H1 (cell line): ENCODE results near the gene ZBTB46. TPM values are rescaled to one million over a fixed set of nuclear protein-coding genes. Genes with fewer than 3 reads are reported as not detected.
A peak's percentile ranks its signal among the peaks of the same experiment; 100 is the strongest.

ENCODE experiments used
- CTCF ChIA-PET: fragments of 300-600 bp; sonication (Branson Sonifier 250); formaldehyde crosslinking; loops from one replicate; lab custom pipeline; 2021; ENCODE audit not compliant: partially characterized antibody; lab: Charles Lee
- POLR2A ChIA-PET: fragments of 300-600 bp; sonication (Branson Sonifier 250); formaldehyde crosslinking; loops from one replicate; lab custom pipeline; 2021; ENCODE audit warnings: inconsistent platforms; ENCODE audit not compliant: partially characterized antibody; lab: Charles Lee
- DNase-seq, 2 experiments: peaks; one replicate each; pipeline versions ENCODE4 v3.0.0 to v3.0.0-alpha.2; 2010 to 2022; ENCODE audit warnings: low spot score in 2 of 2, low read depth in 1 of 2, mixed read lengths in 1 of 2
- FAIRE-seq: peaks from 2 replicates; lab custom pipeline; 2011; peaks lifted over from hg19 to GRCh38; lab: Jason Lieb, UNC
- H2AFZ ChIP-seq: 2 replicates; pipeline ENCODE4 v1.8.1; 2012; ENCODE audit warnings: low read length, inconsistent platforms
- H2AK5ac ChIP-seq: 2 replicates; pipeline ENCODE4 v1.6.1; 2013; ENCODE audit warnings: low read depth, low read length
- H2BK120ac ChIP-seq: replicated peaks from 2 replicates; pipeline ENCODE3; 2013; ENCODE audit warnings: low read depth, low read length, inconsistent platforms
- H2BK12ac ChIP-seq: 2 replicates; pipeline ENCODE4 v1.6.1; 2013; ENCODE audit warnings: low read depth, low read length
- H2BK15ac ChIP-seq: 2 replicates; pipeline ENCODE4 v1.6.1; 2013; ENCODE audit warnings: low read length
- H2BK20ac ChIP-seq: 2 replicates; pipeline ENCODE4 v1.6.1; 2013; ENCODE audit warnings: low read length
- H2BK5ac ChIP-seq: 2 replicates; pipeline ENCODE4 v1.6.1; 2013; ENCODE audit warnings: low read depth, low read length
- H3K14ac ChIP-seq: 2 replicates; pipeline ENCODE4 v1.6.1; 2013; ENCODE audit warnings: inconsistent platforms; ENCODE audit not compliant: insufficient read length
- H3K18ac ChIP-seq: 2 replicates; pipeline ENCODE4 v1.6.1; 2013; ENCODE audit warnings: low read length; ENCODE audit errors: extremely low read depth
- H3K23ac ChIP-seq: 2 replicates; pipeline ENCODE4 v1.6.1; 2013; ENCODE audit warnings: inconsistent platforms; ENCODE audit not compliant: insufficient read length
- H3K23me2 ChIP-seq: 2 replicates; pipeline ENCODE4 v1.6.1; 2013; ENCODE audit warnings: low read depth, low read length
- H3K27ac ChIP-seq: 2 replicates; pipeline ENCODE4 v1.6.1; 2011; ENCODE audit warnings: low read depth, low read length, inconsistent platforms
- H3K27me3 ChIP-seq, 4 experiments: replicated peaks in 1 of 4; 1 replicate in 1 of 4; 2 replicates in 3 of 4; pipeline versions ENCODE4 v1.6.1 to v1.8.1; 2011 to 2013; ENCODE audit warnings: low read length in 3 of 4, mild to moderate bottlenecking in 3 of 4, inconsistent platforms in 2 of 4, mixed read lengths in 2 of 4, moderate library complexity in 1 of 4; ENCODE audit not compliant: control insufficient read depth in 3 of 4, insufficient read depth in 3 of 4; ENCODE audit errors: extremely low read depth in 1 of 4
- H3K36me3 ChIP-seq, 4 experiments: 2 replicates each; pipeline versions ENCODE4 v1.6.1 to v1.8.1; 2011 to 2013; ENCODE audit warnings: mild to moderate bottlenecking in 4 of 4, low read length in 3 of 4, moderate library complexity in 2 of 4, control low read depth in 1 of 4, inconsistent platforms in 1 of 4; ENCODE audit not compliant: insufficient read depth in 4 of 4, control insufficient read depth in 2 of 4
- H3K4ac ChIP-seq: replicated peaks from 2 replicates; pipeline ENCODE3; 2013; ENCODE audit warnings: low read length, low read depth, mixed read lengths, inconsistent platforms; ENCODE audit not compliant: insufficient read length
- H3K4me1 ChIP-seq, 4 experiments: replicated peaks in 1 of 4; 1 replicate in 1 of 4; 2 replicates in 3 of 4; pipeline versions ENCODE4 v1.6.1 to v1.8.1; 2011 to 2013; ENCODE audit warnings: low read length in 3 of 4, inconsistent platforms in 2 of 4, mixed read lengths in 1 of 4; ENCODE audit not compliant: insufficient read depth in 4 of 4, control insufficient read depth in 3 of 4
- H3K4me2 ChIP-seq, 2 experiments: 2 replicates each; pipeline versions ENCODE4 v1.6.1 to v1.8.1; 2011 to 2013; ENCODE audit warnings: low read depth in 2 of 2, low read length in 2 of 2, control low read depth in 1 of 2, inconsistent platforms in 1 of 2, mild to moderate bottlenecking in 1 of 2; ENCODE audit not compliant: insufficient read depth in 1 of 2
- H3K4me3 ChIP-seq, 4 experiments: fragments of 200-600, 300-600 bp in 1 of 4; sonication (generic), shearing (Covaris generic), sonication (Bioruptor Twin) in 1 of 4; 2 replicates each; pipeline versions ENCODE4 v1.5.1 to v1.8.1; 2011 to 2016; ENCODE audit warnings: low read length in 4 of 4, low read depth in 3 of 4, control low read depth in 2 of 4, inconsistent platforms in 2 of 4, mild to moderate bottlenecking in 2 of 4, mixed read lengths in 1 of 4, moderate library complexity in 1 of 4; ENCODE audit not compliant: insufficient read depth in 2 of 4; ENCODE audit errors: extremely low read depth in 1 of 4
- H3K56ac ChIP-seq: replicated peaks from 2 replicates; pipeline ENCODE3; 2013; ENCODE audit warnings: low read depth, mild to moderate bottlenecking, mixed read lengths, low read length, inconsistent platforms; ENCODE audit not compliant: insufficient read length
- H3K79me1 ChIP-seq: 2 replicates; pipeline ENCODE4 v1.6.1; 2013; ENCODE audit warnings: low read depth, low read length, control low read depth
- H3K79me2 ChIP-seq, 2 experiments: 2 replicates each; pipeline versions ENCODE4 v1.6.1 to v1.8.1; 2012 to 2013; ENCODE audit warnings: low read length in 2 of 2, mild to moderate bottlenecking in 2 of 2, inconsistent platforms in 1 of 2; ENCODE audit not compliant: insufficient read depth in 2 of 2, control insufficient read depth in 1 of 2
- H3K9ac ChIP-seq, 4 experiments: replicated peaks in 1 of 4; 1 replicate in 1 of 4; 2 replicates in 3 of 4; pipeline versions ENCODE4 v1.6.1 to v1.8.1; 2011 to 2013; ENCODE audit warnings: low read depth in 3 of 4, low read length in 3 of 4, control low read depth in 2 of 4, mild to moderate bottlenecking in 2 of 4, moderate library complexity in 2 of 4, inconsistent platforms in 1 of 4; ENCODE audit errors: extremely low read depth in 1 of 4
- H3K9me3 ChIP-seq, 2 experiments: 2 replicates each; pipeline versions ENCODE4 v1.6.1 to v1.8.1; 2012 to 2013; ENCODE audit warnings: mild to moderate bottlenecking in 2 of 2, moderate library complexity in 2 of 2, control low read depth in 1 of 2, inconsistent platforms in 1 of 2, low read depth in 1 of 2, low read length in 1 of 2, mixed read lengths in 1 of 2; ENCODE audit not compliant: insufficient read depth in 2 of 2
- H4K20me1 ChIP-seq, 2 experiments: replicated peaks in 1 of 2; 2 replicates each; pipeline versions ENCODE3 to v1.8.1; 2011 to 2013; ENCODE audit warnings: inconsistent platforms in 2 of 2, low read length in 2 of 2, mild to moderate bottlenecking in 1 of 2; ENCODE audit not compliant: insufficient read depth in 2 of 2, control insufficient read depth in 1 of 2
- H4K5ac ChIP-seq: 2 replicates; pipeline ENCODE4 v1.6.1; 2013; ENCODE audit warnings: low read length, low read depth, mixed read lengths, inconsistent platforms; ENCODE audit not compliant: insufficient read length
- H4K8ac ChIP-seq: 2 replicates; pipeline ENCODE4 v1.8.0; 2013; ENCODE audit warnings: mild to moderate bottlenecking, moderate library complexity, low read length, inconsistent platforms; ENCODE audit not compliant: insufficient read depth; ENCODE audit errors: extremely low read depth
- H4K91ac ChIP-seq: replicated peaks from 2 replicates; pipeline ENCODE3; 2013; ENCODE audit warnings: low read length, mixed read lengths, inconsistent platforms; ENCODE audit not compliant: insufficient read length
- CREB1 ChIP-seq: IDR thresholded peaks from 2 replicates; pipeline ENCODE4 v1.6.1; 2012; ENCODE audit warnings: inconsistent platforms
- MAX ChIP-seq: IDR thresholded peaks from 2 replicates; pipeline ENCODE4 v1.6.1; 2012; ENCODE audit warnings: inconsistent platforms
- NRF1 ChIP-seq: IDR thresholded peaks from 2 replicates; pipeline ENCODE4 v1.6.1; 2011; ENCODE audit warnings: mild to moderate bottlenecking, low read depth, low read length, improper control_type of control experiment
- PHF8 ChIP-seq: fragments of 200-600 bp; sonication (generic); conservative IDR thresholded peaks from 2 replicates; pipeline ENCODE4 v1.7.1; 2012; ENCODE audit warnings: low read depth, mild to moderate bottlenecking, inconsistent platforms, low read length, moderate library complexity
- SP1 ChIP-seq: IDR thresholded peaks from 2 replicates; pipeline ENCODE4 v1.6.1; 2011; ENCODE audit warnings: low read depth, low read length
- WGBS, 2 experiments: shearing (Covaris generic) in 1 of 2; methylation state at CpG; one replicate each; pipeline versions ENCODE4 v1.1.6 to v1.1.7; 2013 to 2015; ENCODE audit warnings: low lambda C conversion rate in 2 of 2, mixed read lengths in 2 of 2, inconsistent platforms in 1 of 2, low coverage in 1 of 2, missing lambda C conversion rate in 1 of 2; ENCODE audit not compliant: insufficient replicate concordance in 2 of 2, insufficient coverage in 1 of 2, insufficient read length in 1 of 2; ENCODE audit errors: extremely low coverage in 1 of 2, missing lambda C conversion rate in 1 of 2; 5-methylcytosine and 5-hydroxymethylcytosine counted together
- polyA plus RNA-seq, 7 experiments: library from polyadenylated mRNA; depleted of rRNA in 3 of 7; stranded (reverse) in 5 of 7; unstranded in 2 of 7; fragments of >200 nt in 5 of 7; fragments of 200-250 nt in 2 of 7; gene quantifications; 1 replicate in 5 of 7; 2 replicates in 1 of 7; 4 replicates in 1 of 7; pipeline versions ENCODE4 v1.2.1 to v1.2.3, GENCODE V29; 2011 to 2013; ENCODE audit warnings: missing spikeins in 2 of 7, mixed read lengths in 2 of 7
- total RNA-seq: library from RNA; stranded (reverse); fragmentation: NEBNext Ultra II Directional; extraction: Animal tissue kit (Norgen Biotek cat#: 25700); gene quantifications from 2 replicates; pipeline ENCODE4 v1.2.1, GENCODE V29; 2021

The ZBTB46 gene
- total and polyA plus RNA-seq, 2 of the 8 experiments (the other 6 are each of a cell fraction or from before 2014, with no cell fraction given), result 6.4 to 22.4 TPM

DNA sequence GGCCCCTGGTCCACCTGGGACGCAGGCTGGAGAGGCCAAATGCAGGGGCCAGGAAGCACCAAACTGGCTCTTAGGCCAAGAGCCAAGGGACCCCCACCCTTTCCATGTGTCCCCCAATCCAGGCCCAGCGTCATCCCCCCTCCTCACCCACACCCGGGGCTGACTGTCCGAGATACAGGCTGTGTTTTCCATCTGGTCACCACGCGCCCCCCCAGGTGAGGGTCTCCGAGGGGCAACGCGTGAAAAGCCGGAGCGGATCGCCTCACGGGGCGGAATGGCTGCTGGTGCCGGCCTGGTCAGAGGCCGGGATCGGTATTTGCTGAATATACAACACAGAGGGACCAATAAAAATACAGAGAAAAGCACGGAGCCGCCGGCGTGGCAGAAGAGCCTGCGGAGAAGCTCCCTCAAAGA lies 25.0 kb upstream of the ZBTB46 start:
- H4K20me1 ChIP-seq, result no peaks in the 10 kb centered on the region
- peak overlapping the region; percentile 61 to 74 for H3K4me2 ChIP-seq
- H4K91ac ChIP-seq, result peak overlapping the region; percentile 83
- peak overlapping the region in 3 of 4 experiments; percentile 8 to 56 (median 19); a peak in 4 of 8 replicates for H3K4me3 ChIP-seq
- no peak overlapping the region for H2BK20ac ChIP-seq
- peak overlapping the region; percentile 82; the same call in 1 of the 2 replicates for H4K8ac ChIP-seq
- peak overlapping the region; percentile 87; the same call in 1 of the 2 replicates for H2BK12ac ChIP-seq
- peaks cover 8% of the 10 kb centered on the region; the same call in 1 of the 2 replicates for H3K23me2 ChIP-seq
- no peak overlapping the region for H3K23ac ChIP-seq
- no peak overlapping the region for H2BK120ac ChIP-seq
- CTCF ChIA-PET, result interaction anchor here (0.7 to 3.1 kb wide), 9 partner anchors 8 to 124 kb away, joined by 3 to 13 read pairs (median 5); partner anchors contain the start of genes PRPF6 and TPD52L2
- POLR2A ChIA-PET, result interaction anchor here (0.8 to 4.9 kb wide), 7 partner anchors 9 to 186 kb away, joined by 3 to 34 read pairs (median 3); partner anchors contain the start of gene TPD52L2
- H2BK5ac ChIP-seq, result peak overlapping the region; percentile 78; the same call in 1 of the 2 replicates
- H3K79me1 ChIP-seq, result no peaks in the 10 kb centered on the region
- H3K27me3 ChIP-seq, result no peaks in the 10 kb centered on the region
- no peak overlapping the region for H3K14ac ChIP-seq
- H2AFZ ChIP-seq, result no peak overlapping the region
- no peak for TF ChIP-seq NRF1
- no peak for TF ChIP-seq PHF8
- peak; percentile 90 for TF ChIP-seq SP1
- peak; percentile 65 for TF ChIP-seq MAX
- TF ChIP-seq CREB1, result peak; percentile 53; the same call in 1 of the 2 replicates
- 0 out of 8 replicates have a peak, but pooled peaks cover 0 to under 1% (median 0%) of the 10 kb centered on the region in 4 experiments for H3K36me3 ChIP-seq
- H3K4ac ChIP-seq, result peak overlapping the region; percentile 13
- H3K56ac ChIP-seq, result peak overlapping the region; percentile 8
- no peaks in the 10 kb centered on the region for H3K79me2 ChIP-seq
- WGBS, 2 experiments, result 40% methylated on average over 22 of the region's 22 CpGs; no CpG with 5 or more reads in 1 of the 2 experiments
- no peak overlapping the region for H3K9ac ChIP-seq
- H3K27ac ChIP-seq, result no peak overlapping the region
- no peaks in the 10 kb centered on the region for H3K9me3 ChIP-seq
- no peak overlapping the region for H2AK5ac ChIP-seq
- no peak for FAIRE-seq
- H3K4me1 ChIP-seq, result peaks cover 7 to 47% (median 43%) of the 10 kb centered on the region in 4 experiments
- H3K18ac ChIP-seq, result peak overlapping the region; percentile 90; the same call in 1 of the 2 replicates
- no peak overlapping the region for H2BK15ac ChIP-seq
- peak in 1 of 2 experiments; percentile 88 for DNase-seq
- H4K5ac ChIP-seq, result no peak overlapping the region
